GM12875 (cell line): Measurements from ENCODE around the gene LENG9.

Experiments used
- H3K4me3 ChIP-seq: one replicate; pipeline ENCODE4 v1.5.1; 2011; ENCODE audit warnings: low read depth, low read length, control low read depth
- CTCF ChIP-seq: IDR thresholded peaks from 2 replicates; pipeline ENCODE4 v1.5.1; 2011; ENCODE audit warnings: low read depth, mild to moderate bottlenecking, control low read depth, inconsistent platforms, low read length, moderate library complexity, borderline replicate concordance; ENCODE audit not compliant: insufficient read depth

Gene LENG9

GRCh38 chr19:54426291-54426931, 37.2 kb downstream of the LENG9 start:
- TF ChIP-seq CTCF = no peak
- no peak overlapping the region for H3K4me3 ChIP-seq

- no peak for TF ChIP-seq CTCF
- no peak overlapping the region for H3K4me3 ChIP-seq
These were observed 38.2 kb downstream of the LENG9 start for GRCh38 chr19:54425382-54425723.

DNA sequence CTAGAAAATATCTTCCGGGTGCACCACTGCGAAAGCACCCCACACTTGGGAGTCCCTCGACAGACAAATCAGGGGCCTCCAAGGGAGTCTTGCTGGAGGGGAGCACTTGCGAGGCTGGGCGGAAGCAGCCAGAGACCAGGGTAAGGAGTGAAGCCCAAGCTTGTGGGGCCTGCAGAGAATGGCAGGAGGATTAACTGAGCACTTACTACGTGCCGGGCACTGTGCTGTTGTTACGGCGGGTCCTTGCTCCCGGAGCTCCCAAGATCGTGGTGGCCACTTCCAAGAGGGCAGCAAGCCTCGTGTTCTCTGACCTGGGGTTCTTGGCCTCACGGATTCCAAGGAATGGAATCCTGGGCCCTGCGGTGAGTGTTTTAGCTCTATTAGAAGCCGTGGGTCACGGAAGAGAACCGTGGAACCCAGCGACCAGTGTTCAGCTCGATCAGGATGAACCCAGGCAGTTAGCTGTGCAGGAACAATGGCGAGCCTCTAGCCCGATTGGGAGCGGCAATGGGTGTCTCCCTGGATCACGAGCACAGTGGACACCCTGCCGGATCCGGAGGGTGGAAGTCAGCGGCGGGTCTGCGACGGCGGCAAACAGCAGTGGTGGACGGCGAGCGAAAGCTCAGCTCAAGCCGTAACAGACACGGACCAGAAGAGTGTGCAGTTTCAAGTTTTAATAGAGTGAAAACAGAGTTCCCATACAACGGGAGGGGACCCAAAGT, 38.8 kb downstream of the LENG9 start:
- H3K4me3 ChIP-seq = no peak overlapping the region
- TF ChIP-seq CTCF = no peak

DNA sequence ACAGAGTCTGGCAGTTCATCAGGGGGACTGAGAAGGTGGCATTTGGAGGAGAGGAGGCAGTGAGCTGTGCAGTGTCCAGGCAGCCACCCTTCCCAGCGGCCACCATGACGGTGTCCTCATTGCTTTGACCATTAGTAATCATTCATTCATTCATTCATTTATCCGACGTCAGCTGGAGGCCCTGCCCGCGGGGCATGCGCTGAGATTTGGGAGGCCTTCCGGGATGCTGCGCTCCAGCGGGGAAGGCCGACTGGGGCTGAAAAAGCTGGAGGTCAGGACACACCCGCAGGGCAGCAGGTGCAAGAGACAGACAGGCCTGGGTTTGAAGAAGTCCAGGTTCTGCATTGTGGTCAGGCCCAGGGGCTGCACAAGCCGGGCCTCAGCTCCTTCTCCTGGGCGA, 39.4 kb downstream of the LENG9 start:
- H3K4me3 ChIP-seq = no peak overlapping the region
- TF ChIP-seq CTCF = no peak

- no peak overlapping the region for H3K4me3 ChIP-seq
- no peak for TF ChIP-seq CTCF
These were observed 41.4 kb downstream of the LENG9 start for GRCh38 chr19:54422136-54422535.

DNA sequence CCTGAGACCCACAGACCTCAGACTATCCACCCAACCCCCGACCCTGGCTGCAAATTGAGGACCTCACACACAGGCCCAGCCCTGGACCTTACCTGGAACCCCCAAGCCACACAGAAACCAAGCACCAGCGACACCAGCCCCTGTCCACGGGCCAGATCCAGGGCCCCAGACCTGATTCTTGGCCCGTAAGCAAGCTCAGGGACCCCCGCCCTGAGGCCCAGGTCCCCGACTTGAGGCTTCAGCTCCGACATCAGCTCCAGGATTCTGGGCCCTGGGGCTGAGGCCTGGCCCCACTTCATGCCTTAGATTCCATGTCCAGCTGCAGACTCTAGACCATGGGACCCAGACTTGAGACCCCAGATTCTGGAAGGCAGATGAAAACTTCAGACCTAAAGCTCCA, 42.1 kb downstream of the LENG9 start:
- no peak overlapping the region for H3K4me3 ChIP-seq
- no peak for TF ChIP-seq CTCF

DNA sequence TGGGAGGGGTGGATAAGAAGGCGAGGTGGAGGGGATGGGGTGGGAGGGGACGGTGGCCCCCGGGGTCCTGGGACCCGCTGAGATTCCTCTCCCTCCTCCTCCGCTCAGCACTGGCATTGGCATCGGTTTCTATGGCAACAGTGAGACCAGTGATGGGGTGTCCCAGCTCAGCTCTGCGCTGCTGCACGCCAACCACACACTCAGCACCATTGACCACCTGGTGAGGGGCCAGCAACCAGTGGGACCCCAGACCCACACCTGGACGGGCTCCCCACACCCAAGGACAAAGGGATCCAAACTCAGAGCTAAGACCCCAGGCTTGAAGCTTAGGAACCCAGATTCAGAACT, 42.4 kb downstream of the LENG9 start:
- no peak for TF ChIP-seq CTCF
- H3K4me3 ChIP-seq = no peak overlapping the region
